Measurements from ENCODE around the gene NCLN.
"Not testable (repeated sequence)": the region's sequence is repeated elsewhere in the genome, so short reads cannot be mapped to it uniquely, and the experiment has no call there.

The NCLN gene

GRCh38 chr19:3185461-3186159 lies at the start of gene NCLN:
Gene NCLN, plus strand, starts transcription at chr19:3185930. Its CDS starts 101 bp downstream, at chr19:3186031.
- FAIRE-seq = peak; percentile 99

- FAIRE-seq = no peak
Measured at GRCh38 chr19:3135961-3136683, 49.6 kb upstream of the NCLN start, which contains the start of gene GNA15. Gene GNA15, plus strand, starts transcription at chr19:3136033. Its CDS starts 418 bp downstream, at chr19:3136451.

- no peak for FAIRE-seq
Measured at GRCh38 chr19:3136684-3137055, 49.1 kb upstream of the NCLN start.

GRCh38 chr19:3137119-3137518 lies 48.6 kb upstream of the NCLN start:
- FAIRE-seq = no peak

- no peak for FAIRE-seq
Measured at GRCh38 chr19:3138268-3138667, 47.5 kb upstream of the NCLN start.

GRCh38 chr19:3140667-3141038 lies 45.1 kb upstream of the NCLN start:
- no peak for FAIRE-seq

- FAIRE-seq = no peak
Measured at GRCh38 chr19:3142292-3142670, 43.4 kb upstream of the NCLN start.

GRCh38 chr19:3142781-3143337 lies 42.9 kb upstream of the NCLN start:
- no peak for FAIRE-seq

GRCh38 chr19:3145909-3146676 lies 39.6 kb upstream of the NCLN start:
- no peak for FAIRE-seq

GRCh38 chr19:3146677-3147100 lies 39.0 kb upstream of the NCLN start:
- no peak for FAIRE-seq

- FAIRE-seq = no peak
Measured at GRCh38 chr19:3148503-3148902, 37.2 kb upstream of the NCLN start.

GRCh38 chr19:3149089-3149488 lies 36.6 kb upstream of the NCLN start:
- FAIRE-seq = no peak

GRCh38 chr19:3149526-3150505 lies 35.9 kb upstream of the NCLN start:
- no peak for FAIRE-seq

GRCh38 chr19:3150739-3151329 lies 34.9 kb upstream of the NCLN start:
- FAIRE-seq = no peak

GRCh38 chr19:3151563-3152418 lies 33.9 kb upstream of the NCLN start:
- FAIRE-seq = no peak

- FAIRE-seq = no peak
Measured at GRCh38 chr19:3152419-3152780, 33.3 kb upstream of the NCLN start.

GRCh38 chr19:3153286-3154230 lies 32.2 kb upstream of the NCLN start:
- FAIRE-seq = no peak

GRCh38 chr19:3154447-3154846 lies 31.3 kb upstream of the NCLN start:
- FAIRE-seq = not testable (repeated sequence)

GRCh38 chr19:3154957-3155736 lies 30.6 kb upstream of the NCLN start:
- FAIRE-seq = no peak

Data from islet of Langerhans (tissue), 1 donor.